ENCODE measurements around the gene DHDH.

GRCh38 chr19:48945415-48945814 lies 11.9 kb downstream of the DHDH start:
- TF ChIP-seq, protein P1, sequence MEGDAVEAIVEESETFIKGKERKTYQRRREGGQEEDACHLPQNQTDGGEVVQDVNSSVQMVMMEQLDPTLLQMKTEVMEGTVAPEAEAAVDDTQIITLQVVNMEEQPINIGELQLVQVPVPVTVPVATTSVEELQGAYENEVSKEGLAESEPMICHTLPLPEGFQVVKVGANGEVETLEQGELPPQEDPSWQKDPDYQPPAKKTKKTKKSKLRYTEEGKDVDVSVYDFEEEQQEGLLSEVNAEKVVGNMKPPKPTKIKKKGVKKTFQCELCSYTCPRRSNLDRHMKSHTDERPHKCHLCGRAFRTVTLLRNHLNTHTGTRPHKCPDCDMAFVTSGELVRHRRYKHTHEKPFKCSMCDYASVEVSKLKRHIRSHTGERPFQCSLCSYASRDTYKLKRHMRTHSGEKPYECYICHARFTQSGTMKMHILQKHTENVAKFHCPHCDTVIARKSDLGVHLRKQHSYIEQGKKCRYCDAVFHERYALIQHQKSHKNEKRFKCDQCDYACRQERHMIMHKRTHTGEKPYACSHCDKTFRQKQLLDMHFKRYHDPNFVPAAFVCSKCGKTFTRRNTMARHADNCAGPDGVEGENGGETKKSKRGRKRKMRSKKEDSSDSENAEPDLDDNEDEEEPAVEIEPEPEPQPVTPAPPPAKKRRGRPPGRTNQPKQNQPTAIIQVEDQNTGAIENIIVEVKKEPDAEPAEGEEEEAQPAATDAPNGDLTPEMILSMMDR (IDR thresholded peaks at IDR 0.05; ENCODE audit: borderline replicate concordance, extremely low read depth, low read length, poor library complexity, severe bottlenecking): no peak
- no peak for TF ChIP-seq EZH2 (IDR thresholded peaks at IDR 0.05; ENCODE audit: borderline replicate concordance, low read depth, low read length, severe bottlenecking)

Measured in DND-41 (cell line).